GM21528 (cell line): ENCODE measurements around the gene C22orf23.
A peak's percentile ranks its signal among the peaks of the same experiment; 100 is the strongest.

ENCODE experiments used
- ATAC-seq: cut with Tn5 transposase; IDR thresholded peaks from one replicate; pipeline ENCODE4 v1.9.1; 2021; ENCODE audit warnings: mild to moderate bottlenecking, moderate library complexity; ENCODE audit not compliant: unreplicated experiment, low FRiP score

The C22orf23 gene

GRCh38 chr22:37953437-37954179 is at the start of gene C22orf23, which contains the start of gene POLR2F:
Gene C22orf23, minus strand, starts transcription at chr22:37953601. Its CDS starts 452 bp downstream, at chr22:37953149.
Gene POLR2F, plus strand, starts transcription at chr22:37953699. Its CDS starts 89 bp downstream, at chr22:37953788.
- peak; percentile 85 for ATAC-seq

- no peak for ATAC-seq
These were observed 46.4 kb upstream of the C22orf23 start for GRCh38 chr22:37999640-38000272.

GRCh38 chr22:37999236-37999635 is 45.8 kb upstream of the C22orf23 start:
- ATAC-seq: no peak

- ATAC-seq: no peak
These were observed 45.1 kb upstream of the C22orf23 start for GRCh38 chr22:37998543-37998942.

GRCh38 chr22:37996515-37997246 is 43.3 kb upstream of the C22orf23 start:
- no peak for ATAC-seq

- ATAC-seq: no peak
These were observed 42.7 kb upstream of the C22orf23 start for GRCh38 chr22:37996079-37996478.

- no peak for ATAC-seq
These were observed 42.1 kb upstream of the C22orf23 start for GRCh38 chr22:37995460-37995859.

- ATAC-seq: no peak
These were observed 41.6 kb upstream of the C22orf23 start for GRCh38 chr22:37994982-37995381.

- no peak for ATAC-seq
These were observed 40.6 kb upstream of the C22orf23 start for GRCh38 chr22:37994049-37994448.

- no peak for ATAC-seq
These were observed 38.5 kb upstream of the C22orf23 start for GRCh38 chr22:37991731-37992442.

- no peak for ATAC-seq
These were observed 37.5 kb upstream of the C22orf23 start for GRCh38 chr22:37990862-37991261.

- ATAC-seq: no peak
These were observed 36.9 kb upstream of the C22orf23 start for GRCh38 chr22:37990301-37990700.

GRCh38 chr22:37989146-37990045 is 36.0 kb upstream of the C22orf23 start:
- no peak for ATAC-seq

GRCh38 chr22:37986371-37986770 is 33.0 kb upstream of the C22orf23 start:
- no peak for ATAC-seq

GRCh38 chr22:37985751-37986281 is 32.4 kb upstream of the C22orf23 start:
- no peak for ATAC-seq

- no peak for ATAC-seq
These were observed 31.7 kb upstream of the C22orf23 start for GRCh38 chr22:37985050-37985585.

- ATAC-seq: no peak
These were observed 30.7 kb upstream of the C22orf23 start, which contains the start of gene SOX10 for GRCh38 chr22:37983860-37984791. Gene SOX10, minus strand, starts transcription at chr22:37984555. Its CDS starts 771 bp downstream, at chr22:37983784.
